HEK293 (cell line): ENCODE data around the gene AR.

Source experiments
- GLIS1 ChIP-seq: fragments of 450-650 bp; formaldehyde crosslinking; IDR thresholded peaks from 2 replicates; pipeline ENCODE4 v1.5.1; 2016; ENCODE audit warnings: missing biosample characterization, missing genetic modification characterization
- KLF1 ChIP-seq: fragments of 450-650 bp; formaldehyde crosslinking; IDR thresholded peaks from 2 replicates; pipeline ENCODE4 v1.5.1; 2016; ENCODE audit warnings: missing biosample characterization, missing genetic modification characterization
- MYNN ChIP-seq: fragments of 450-650 bp; formaldehyde crosslinking; IDR thresholded peaks from 2 replicates; pipeline ENCODE4 v1.5.1; 2016; ENCODE audit warnings: missing biosample characterization, missing genetic modification characterization, borderline replicate concordance
- MZF1 ChIP-seq: fragments of 450-650 bp; formaldehyde crosslinking; IDR thresholded peaks from 2 replicates; pipeline ENCODE4 v1.5.1; 2017; ENCODE audit warnings: missing biosample characterization, missing genetic modification characterization, borderline replicate concordance
- ZNF174 ChIP-seq: fragments of 450-650 bp; formaldehyde crosslinking; IDR thresholded peaks from 2 replicates; pipeline ENCODE4 v1.5.0; 2017; ENCODE audit warnings: missing biosample characterization, mild to moderate bottlenecking, missing genetic modification characterization
- ZNF274 ChIP-seq, 2 experiments: fragments of 200-500 bp in 1 of 2; fragments of 450-650 bp in 1 of 2; sonication (Bioruptor generic) in 1 of 2; formaldehyde crosslinking in 1 of 2; IDR thresholded peaks; 2 replicates each; pipeline versions ENCODE4 v1.5.1 to v1.6.1; 2014 to 2016; ENCODE audit warnings: borderline replicate concordance in 1 of 2, inconsistent platforms in 1 of 2, low read length in 1 of 2, missing biosample characterization in 1 of 2, missing genetic modification characterization in 1 of 2
- ZNF701 ChIP-seq: fragments of 450-650 bp; formaldehyde crosslinking; IDR thresholded peaks from 2 replicates; pipeline ENCODE4 v1.5.1; 2016; ENCODE audit warnings: missing biosample characterization, missing genetic modification characterization
- ZNF843 ChIP-seq: fragments of 450-650 bp; formaldehyde crosslinking; IDR thresholded peaks from 2 replicates; pipeline ENCODE4 v1.5.1; 2016; ENCODE audit warnings: missing biosample characterization, missing genetic modification characterization
- TF ChIP-seq, protein P1 (sequence below): fragments of 450-650 bp; formaldehyde crosslinking; IDR thresholded peaks from 2 replicates; pipeline ENCODE4 v1.5.1; 2016; ENCODE audit warnings: missing biosample characterization, missing genetic modification characterization
- TF ChIP-seq, protein P2 (sequence below): fragments of 450-650 bp; formaldehyde crosslinking; IDR thresholded peaks from 2 replicates; pipeline ENCODE4; 2016; ENCODE audit warnings: missing biosample characterization, missing genetic modification characterization
- TF ChIP-seq, protein P3 (sequence below): fragments of 450-650 bp; formaldehyde crosslinking; IDR thresholded peaks from 2 replicates; pipeline ENCODE4 v1.5.1; 2016; ENCODE audit warnings: missing biosample characterization, missing genetic modification characterization, borderline replicate concordance

DNA sequence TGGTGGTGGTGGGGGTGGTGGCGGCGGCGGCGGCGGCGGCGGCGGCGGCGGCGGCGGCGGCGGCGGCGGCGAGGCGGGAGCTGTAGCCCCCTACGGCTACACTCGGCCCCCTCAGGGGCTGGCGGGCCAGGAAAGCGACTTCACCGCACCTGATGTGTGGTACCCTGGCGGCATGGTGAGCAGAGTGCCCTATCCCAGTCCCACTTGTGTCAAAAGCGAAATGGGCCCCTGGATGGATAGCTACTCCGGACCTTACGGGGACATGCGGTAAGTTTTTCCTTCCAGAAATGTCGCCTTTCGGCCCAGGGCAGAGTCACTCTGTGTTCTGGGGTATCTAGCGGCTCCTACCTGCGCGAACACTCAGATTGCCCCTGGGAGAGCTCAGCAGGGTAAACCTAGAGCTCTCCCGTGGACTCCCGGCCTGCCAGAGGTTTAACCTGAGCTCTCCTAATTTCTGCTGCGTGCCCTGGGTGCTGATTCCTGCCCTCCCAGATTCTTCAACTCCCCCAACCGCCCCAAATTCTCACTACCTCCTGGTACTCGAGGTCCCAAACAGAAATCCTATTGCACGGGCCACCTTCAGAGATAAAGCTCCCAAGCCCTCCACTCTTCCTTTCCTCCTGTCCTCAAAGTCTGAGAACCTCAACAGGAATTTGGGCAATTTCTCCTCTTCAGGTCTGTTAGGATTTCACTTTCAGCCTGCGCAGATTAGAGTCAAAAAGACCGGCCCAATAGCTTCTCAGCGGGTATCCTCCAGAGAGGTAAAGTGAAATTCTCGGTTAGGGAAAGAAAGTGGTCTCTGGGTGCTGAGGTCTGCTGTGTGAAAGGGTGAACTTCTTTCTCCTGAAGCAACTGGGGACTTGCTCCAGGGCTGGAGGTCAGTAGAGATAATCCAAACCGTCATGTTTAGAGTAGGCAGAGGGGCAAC lies 2.9 kb downstream of the AR start:
- TF ChIP-seq MYNN (no peak), ZNF274 (IDR thresholded peaks at IDR 0.05; ENCODE audit: low read length) (no peak), ZNF274 (tag by site-specific recombination; IDR thresholded peaks at IDR 0.05; ENCODE audit: borderline replicate concordance) (no peak), ZNF174 (no peak), GLIS1 (0 out of 2 replicates have a peak, but pooled peaks have one; percentile 7), ZNF701 (no peak), KLF1 (tag by site-specific recombination) (no peak), MZF1 (tag by site-specific recombination) (no peak), ZNF843 (no peak)
- TF ChIP-seq, protein P1, sequence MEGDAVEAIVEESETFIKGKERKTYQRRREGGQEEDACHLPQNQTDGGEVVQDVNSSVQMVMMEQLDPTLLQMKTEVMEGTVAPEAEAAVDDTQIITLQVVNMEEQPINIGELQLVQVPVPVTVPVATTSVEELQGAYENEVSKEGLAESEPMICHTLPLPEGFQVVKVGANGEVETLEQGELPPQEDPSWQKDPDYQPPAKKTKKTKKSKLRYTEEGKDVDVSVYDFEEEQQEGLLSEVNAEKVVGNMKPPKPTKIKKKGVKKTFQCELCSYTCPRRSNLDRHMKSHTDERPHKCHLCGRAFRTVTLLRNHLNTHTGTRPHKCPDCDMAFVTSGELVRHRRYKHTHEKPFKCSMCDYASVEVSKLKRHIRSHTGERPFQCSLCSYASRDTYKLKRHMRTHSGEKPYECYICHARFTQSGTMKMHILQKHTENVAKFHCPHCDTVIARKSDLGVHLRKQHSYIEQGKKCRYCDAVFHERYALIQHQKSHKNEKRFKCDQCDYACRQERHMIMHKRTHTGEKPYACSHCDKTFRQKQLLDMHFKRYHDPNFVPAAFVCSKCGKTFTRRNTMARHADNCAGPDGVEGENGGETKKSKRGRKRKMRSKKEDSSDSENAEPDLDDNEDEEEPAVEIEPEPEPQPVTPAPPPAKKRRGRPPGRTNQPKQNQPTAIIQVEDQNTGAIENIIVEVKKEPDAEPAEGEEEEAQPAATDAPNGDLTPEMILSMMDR (tag by site-specific recombination), result no peak
- TF ChIP-seq, protein P2, sequence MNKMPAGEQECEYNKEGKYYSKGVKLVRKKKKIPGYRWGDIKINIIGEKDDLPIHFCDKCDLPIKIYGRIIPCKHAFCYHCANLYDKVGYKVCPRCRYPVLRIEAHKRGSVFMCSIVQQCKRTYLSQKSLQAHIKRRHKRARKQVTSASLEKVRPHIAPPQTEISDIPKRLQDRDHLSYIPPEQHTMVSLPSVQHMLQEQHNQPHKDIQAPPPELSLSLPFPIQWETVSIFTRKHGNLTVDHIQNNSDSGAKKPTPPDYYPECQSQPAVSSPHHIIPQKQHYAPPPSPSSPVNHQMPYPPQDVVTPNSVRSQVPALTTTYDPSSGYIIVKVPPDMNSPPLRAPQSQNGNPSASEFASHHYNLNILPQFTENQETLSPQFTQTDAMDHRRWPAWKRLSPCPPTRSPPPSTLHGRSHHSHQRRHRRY, result no peak
- TF ChIP-seq, protein P3, sequence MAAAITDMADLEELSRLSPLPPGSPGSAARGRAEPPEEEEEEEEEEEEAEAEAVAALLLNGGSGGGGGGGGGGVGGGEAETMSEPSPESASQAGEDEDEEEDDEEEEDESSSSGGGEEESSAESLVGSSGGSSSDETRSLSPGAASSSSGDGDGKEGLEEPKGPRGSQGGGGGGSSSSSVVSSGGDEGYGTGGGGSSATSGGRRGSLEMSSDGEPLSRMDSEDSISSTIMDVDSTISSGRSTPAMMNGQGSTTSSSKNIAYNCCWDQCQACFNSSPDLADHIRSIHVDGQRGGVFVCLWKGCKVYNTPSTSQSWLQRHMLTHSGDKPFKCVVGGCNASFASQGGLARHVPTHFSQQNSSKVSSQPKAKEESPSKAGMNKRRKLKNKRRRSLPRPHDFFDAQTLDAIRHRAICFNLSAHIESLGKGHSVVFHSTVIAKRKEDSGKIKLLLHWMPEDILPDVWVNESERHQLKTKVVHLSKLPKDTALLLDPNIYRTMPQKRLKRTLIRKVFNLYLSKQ, result no peak
